ENCODE measurements around the gene CNBP. TPM values are rescaled to one million over a fixed set of nuclear protein-coding genes. Genes with fewer than 3 reads are reported as not detected.
"Not testable (repeated sequence)": the region's sequence is repeated elsewhere in the genome, so short reads cannot be mapped to it uniquely, and the experiment has no call there.

The CNBP gene
- total and polyA plus RNA-seq, 2 of the 13 experiments (the other 11 are each of a cell fraction or from before 2014, with no cell fraction given): 282 to 354 TPM

DNA sequence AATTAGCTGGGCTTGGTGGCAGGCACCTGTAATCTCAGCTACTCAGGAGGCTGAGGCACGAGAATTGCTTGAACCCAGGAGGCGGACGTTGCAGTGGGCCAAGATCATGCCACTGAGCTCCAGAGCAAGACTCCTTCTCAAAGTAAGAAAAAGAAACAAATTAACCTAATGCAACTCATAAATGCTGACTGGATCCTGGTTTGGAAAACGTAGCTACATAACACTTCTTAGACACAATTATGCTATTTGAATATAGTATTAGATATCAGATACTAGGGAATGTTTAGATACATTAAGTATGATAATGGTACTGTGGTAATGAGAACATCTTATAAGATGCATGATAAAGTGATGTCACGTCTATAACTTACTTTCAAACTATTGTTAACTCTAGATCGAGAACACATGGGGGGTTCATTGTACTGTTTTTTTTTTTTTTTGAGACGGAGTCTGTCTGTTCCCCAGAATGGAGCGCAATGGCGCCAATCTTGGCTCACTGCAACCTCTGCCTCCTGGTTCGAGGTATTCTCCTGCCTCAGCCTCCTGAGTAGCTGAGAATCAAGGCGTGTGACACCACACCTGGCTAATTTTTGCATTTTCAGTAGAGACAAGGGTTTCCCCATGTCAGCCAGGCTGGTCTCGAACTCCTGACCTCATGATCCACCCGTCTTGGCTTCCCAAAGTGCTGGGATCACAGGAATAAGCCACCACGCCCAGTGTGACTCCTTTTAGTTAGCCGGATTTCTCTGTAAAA lies 16.9 kb downstream of the CNBP start:
- intact Hi-C loops (cut with micrococcal nuclease; ENCODE audit: unreplicated experiment) (no loop called here), in situ Hi-C loops (cut with HindIII; ENCODE audit: extremely low pct_ligation_motif_present, low pct_unique_long_range_greater_than_20kb) (no loop called here)
- Histone ChIP-seq H3K79me2 (ENCODE audit: insufficient read depth, low read length) (peaks cover 13% of the 10 kb centered on the region), H3K4me2 (ENCODE audit: low read depth, low read length) (no peak overlapping the region), H3K36me3 (replicated peaks in 1 of 2; ENCODE audit: control insufficient read depth in 1 of 2, insufficient read depth in 2 of 2, low read length in 2 of 2) (peaks cover 11 to 48% of the 10 kb centered on the region in 2 experiments), H3K9me3 (ENCODE audit: low read length) (no peaks in the 10 kb centered on the region), H3K9ac (ENCODE audit: insufficient read depth, low read depth, low read length) (no peak overlapping the region), H3K27me3 (ENCODE audit: control insufficient read depth in 1 of 2, insufficient read depth in 2 of 2, low read length in 2 of 2) (no peaks in the 10 kb centered on the region), H4K20me1 (ENCODE audit: insufficient read depth, low read length) (peaks cover 10% of the 10 kb centered on the region), H2AFZ (ENCODE audit: low read length) (no peak overlapping the region), H3K4me3 (replicated peaks in 1 of 3; ENCODE audit: insufficient read depth in 1 of 3, low read depth in 2 of 3, low read length in 3 of 3) (no peak overlapping the region), H3K4me1 (ENCODE audit: insufficient read depth, low read length) (peaks cover 15% of the 10 kb centered on the region), H3K27ac (ENCODE audit: extremely low read length, insufficient read depth, low read length) (no peak overlapping the region)
- CTCF ChIA-PET (ENCODE audit: low intra/inter-chr PET ratio, low total read pairs): no interaction called here
- POLR2A ChIA-PET: interaction anchor here (1.9 kb wide), 1 partner anchor 82 kb away, joined by 4 read pairs; the partner anchor contains the start of gene COPG1
- FAIRE-seq: no peak
- BruUV-seq (replicated peaks): no TSS peak
- peak; percentile 46 for TF ChIP-seq RBM22 (optimal IDR thresholded peaks at IDR 0.05; ENCODE audit: low read length)
- no peak for TF ChIP-seq ZSCAN22 (CRISPR knock-in tag; IDR thresholded peaks at IDR 0.05)
- no peak for TF ChIP-seq RFXAP (CRISPR knock-in tag; IDR thresholded peaks at IDR 0.05; ENCODE audit: borderline replicate concordance)
- peak; percentile 24 for TF ChIP-seq POLR2AphosphoS5 (IDR thresholded peaks at IDR 0.05; ENCODE audit: low read depth, low read length)
- TF ChIP-seq JARID2 (CRISPR knock-in tag; IDR thresholded peaks at IDR 0.05; ENCODE audit: insufficient replicate concordance): no peak
- no peak for ATAC-seq
- no peak for DNase-seq (ENCODE audit: low spot score)
- 97% methylated on average over 15 of the region's 15 CpGs for WGBS (ENCODE audit: low lambda C conversion rate)

DNA sequence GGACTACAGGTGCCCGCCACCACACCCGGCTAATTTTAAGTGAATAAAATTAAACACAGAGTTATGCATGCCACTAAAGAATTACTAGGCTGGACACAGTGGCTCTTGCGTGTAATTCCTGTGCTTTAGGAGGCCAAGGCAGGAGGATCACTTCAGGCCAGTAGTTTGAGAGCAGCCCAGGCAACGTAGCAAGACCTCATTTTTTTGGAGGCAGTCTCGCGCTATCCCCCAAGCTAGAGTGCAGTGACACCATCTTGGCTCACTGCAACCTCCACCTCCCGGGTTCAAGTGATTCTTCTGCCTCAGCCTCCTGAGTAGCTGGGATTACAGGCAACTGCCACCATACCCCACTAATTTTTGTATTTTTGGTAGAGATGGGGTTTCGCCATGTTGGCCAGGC lies 18.1 kb downstream of the CNBP start:
- 98% methylated on average over 5 of the region's 8 CpGs for WGBS (ENCODE audit: low lambda C conversion rate)
- TF ChIP-seq RBM22 (optimal IDR thresholded peaks at IDR 0.05; ENCODE audit: low read length) (peak; percentile 92), AGO2 (optimal IDR thresholded peaks at IDR 0.05; ENCODE audit: low read depth, low read length) (peak; percentile 68)
- H3K79me2 ChIP-seq (ENCODE audit: insufficient read depth, low read length); H3K9me3 ChIP-seq (ENCODE audit: low read length); H3K27ac ChIP-seq (ENCODE audit: extremely low read length, insufficient read depth, low read length); H3K27me3 ChIP-seq (ENCODE audit: control insufficient read depth in 1 of 2, insufficient read depth in 2 of 2, low read length in 2 of 2); CTCF ChIA-PET (ENCODE audit: low intra/inter-chr PET ratio, low total read pairs); H3K4me3 ChIP-seq (replicated peaks in 1 of 3; ENCODE audit: insufficient read depth in 1 of 3, low read depth in 2 of 3, low read length in 3 of 3); BruUV-seq (replicated peaks); FAIRE-seq; H2AFZ ChIP-seq (ENCODE audit: low read length); H3K4me2 ChIP-seq (ENCODE audit: low read depth, low read length); H3K9ac ChIP-seq (ENCODE audit: insufficient read depth, low read depth, low read length); DNase-seq (ENCODE audit: low spot score); H4K20me1 ChIP-seq (ENCODE audit: insufficient read depth, low read length); ATAC-seq; in situ Hi-C loops (cut with HindIII; ENCODE audit: extremely low pct_ligation_motif_present, low pct_unique_long_range_greater_than_20kb); intact Hi-C loops (cut with micrococcal nuclease; ENCODE audit: unreplicated experiment): not testable (repeated sequence)
- H3K36me3 ChIP-seq (replicated peaks in 1 of 2; ENCODE audit: control insufficient read depth in 1 of 2, insufficient read depth in 2 of 2, low read length in 2 of 2): peaks cover 6 to 37% of the 10 kb centered on the region in 2 experiments; a peak in 4 of 5 replicates
- H3K4me1 ChIP-seq (ENCODE audit: insufficient read depth, low read length): peaks cover 15% of the 10 kb centered on the region
- POLR2A ChIA-PET: interaction anchor here (1.9 kb wide), 1 partner anchor 84 kb away, joined by 4 read pairs; the partner anchor contains the start of gene COPG1

All from HepG2 (cell line).